Gastrocnemius medialis (tissue), 4 donors: ENCODE results near the gene ACVR1C. TPM values are rescaled to one million over a fixed set of nuclear protein-coding genes. Genes with fewer than 3 reads are reported as not detected.

Source experiments
- ATAC-seq, 2 donors: fragments of 150-250 bp; one replicate each; pipeline ENCODE4 v1.9.1; 2016
- DNase-seq, 2 donors: peaks; one replicate each; pipeline ENCODE4 v3.0.0-alpha.2; 2019
- H3K27ac ChIP-seq, 4 donors: fragments of 200-600 bp; sonication (generic); 1 replicate in 1 of 4; 2 replicates in 3 of 4; pipeline ENCODE4 v1.5.1; 2016 to 2018; ENCODE audit warnings: mild to moderate bottlenecking in 2 of 4, moderate library complexity in 1 of 4
- H3K27me3 ChIP-seq, 3 donors: fragments of 200-600 bp; sonication (generic) in 2 of 3; 1 replicate in 1 of 3; 2 replicates in 2 of 3; pipeline versions ENCODE4 v1.5.1 to v1.6.0; 2016 to 2019; ENCODE audit warnings: mild to moderate bottlenecking in 1 of 3, moderate library complexity in 1 of 3
- H3K36me3 ChIP-seq, 2 donors: fragments of 200-600 bp; sonication (generic) in 1 of 2; one replicate each; pipeline ENCODE4 v1.5.1; 2017 to 2018
- H3K4me1 ChIP-seq, 2 donors: fragments of 200-600 bp; sonication (generic) in 1 of 2; one replicate each; pipeline ENCODE4 v1.5.1; 2016 to 2017; ENCODE audit warnings: mild to moderate bottlenecking in 2 of 2
- H3K4me3 ChIP-seq, 4 donors: fragments of 200-600 bp; sonication (generic) in 3 of 4; 1 replicate in 1 of 4; 2 replicates in 3 of 4; pipeline ENCODE4 v1.5.1; 2016 to 2019; ENCODE audit warnings: mild to moderate bottlenecking in 2 of 4
- H3K9me3 ChIP-seq, 3 donors: fragments of 200-600 bp; sonication (generic) in 2 of 3; 1 replicate in 1 of 3; 2 replicates in 2 of 3; pipeline ENCODE4 v1.5.1; 2016 to 2019
- CTCF ChIP-seq, 5 experiments: fragments of 450-650 bp in 3 of 5; fragments of 200-600 bp in 2 of 5; sonication (generic) in 2 of 5; IDR thresholded peaks in 4 of 5; conservative IDR thresholded peaks in 1 of 5; 1 replicate in 4 of 5; 2 replicates in 1 of 5; pipeline ENCODE4 v1.5.1; 2016 to 2019; ENCODE audit warnings: antibody characterized with exemption in 5 of 5, mild to moderate bottlenecking in 3 of 5, moderate library complexity in 3 of 5
- POLR2A ChIP-seq, 2 donors: fragments of 450-650 bp; IDR thresholded peaks; one replicate each; pipeline ENCODE4 v1.6.1; 2017; ENCODE audit warnings: antibody characterized with exemption in 2 of 2, mild to moderate bottlenecking in 2 of 2, moderate library complexity in 2 of 2
- in situ Hi-C, 4 donors: fragments of 200-750 bp; cut with MboI; loops; one replicate each; pipeline versions ENCODE4 v1.15.0 to v1.8.0; 2017; ENCODE audit warnings: low sequenced_read_pairs in 4 of 4
- intact Hi-C: fragments of 100-400 bp; cut with DNase I; formaldehyde crosslinking; loops from one replicate; pipeline ENCODE4 v1.15.1; 2023; ENCODE audit warnings: low total_unique reads
- total RNA-seq, 4 donors: library from RNA; depleted of rRNA; stranded (reverse); fragments of >200 nt; gene quantifications; one replicate each; pipeline versions ENCODE4 v1.1.0 to v1.2.3, GENCODE V29; 2016

ACVR1C gene
- total RNA-seq, 4 donors from 2014 or later, result 0.46 to 2.1 (median 0.90) TPM

GRCh38 chr2:157501026-157501425, 127.6 kb downstream of the ACVR1C start:
- TF ChIP-seq POLR2A (IDR thresholded peaks at IDR 0.05) (no peak), CTCF (IDR thresholded peaks at IDR 0.05 in 4 of 5, conservative IDR thresholded peaks at IDR 0.05 in 1 of 5) (no peak)
- ATAC-seq, result no peak
- Histone ChIP-seq H3K27ac (no peak overlapping the region), H3K36me3 (no peaks in the 10 kb centered on the region), H3K27me3 (no peaks in the 10 kb centered on the region), H3K4me1 (no peaks in the 10 kb centered on the region), H3K4me3 (no peak overlapping the region), H3K9me3 (peaks cover 0 to 6% (median 0%) of the 10 kb centered on the region in 3 donors)
- DNase-seq, result no peak
- in situ Hi-C loops (loop anchor here in 2 of 4 donors (10.0 kb wide), 2 partner anchors 504 to 514 kb away; no protein-coding TSS in a partner anchor), intact Hi-C loops (no loop called here)

GRCh38 chr2:157500334-157500733, 128.3 kb downstream of the ACVR1C start:
- in situ Hi-C loops (loop anchor here in 2 of 4 donors (10.0 kb wide), 2 partner anchors 504 to 514 kb away; no protein-coding TSS in a partner anchor), intact Hi-C loops (no loop called here)
- TF ChIP-seq CTCF (IDR thresholded peaks at IDR 0.05 in 4 of 5, conservative IDR thresholded peaks at IDR 0.05 in 1 of 5), result no peak
- no peak for TF ChIP-seq POLR2A (IDR thresholded peaks at IDR 0.05)
- ATAC-seq (no peak), DNase-seq (no peak)
- Histone ChIP-seq H3K4me3 (no peak overlapping the region), H3K4me1 (no peaks in the 10 kb centered on the region), H3K9me3 (no peaks in the 10 kb centered on the region), H3K36me3 (no peaks in the 10 kb centered on the region), H3K27me3 (no peaks in the 10 kb centered on the region), H3K27ac (no peak overlapping the region)

GRCh38 chr2:157498483-157498882, 130.2 kb downstream of the ACVR1C start:
- Histone ChIP-seq H3K4me1 (no peaks in the 10 kb centered on the region), H3K27me3 (no peaks in the 10 kb centered on the region), H3K4me3 (no peak overlapping the region), H3K27ac (no peak overlapping the region), H3K36me3 (no peaks in the 10 kb centered on the region), H3K9me3 (no peaks in the 10 kb centered on the region)
- in situ Hi-C loops, result loop anchor here in 2 of 4 donors (10.0 to 25.0 kb wide), 3 partner anchors 264 to 506 kb away; no protein-coding TSS in a partner anchor
- no peak for ATAC-seq
- TF ChIP-seq POLR2A (IDR thresholded peaks at IDR 0.05) (no peak), CTCF (IDR thresholded peaks at IDR 0.05 in 4 of 5, conservative IDR thresholded peaks at IDR 0.05 in 1 of 5) (no peak)
- intact Hi-C loops, result loop anchor here (10.0 kb wide), 1 partner anchor 246 kb away; no protein-coding TSS in a partner anchor
- DNase-seq, result no peak

- no peaks in the 10 kb centered on the region for H3K27me3 ChIP-seq
- no peaks in the 10 kb centered on the region for H3K9me3 ChIP-seq
- H3K27ac ChIP-seq, result no peak overlapping the region
- TF ChIP-seq POLR2A (IDR thresholded peaks at IDR 0.05) (no peak), CTCF (IDR thresholded peaks at IDR 0.05 in 4 of 5, conservative IDR thresholded peaks at IDR 0.05 in 1 of 5) (peak; percentile 17 to 58 (median 44))
- intact Hi-C loops, result loop anchor here (1.0 to 10.0 kb wide), 2 partner anchors 247 to 513 kb away; no protein-coding TSS in a partner anchor
- ATAC-seq (peak in 1 of 2 donors; percentile 73), DNase-seq (no peak)
- in situ Hi-C loops, result loop anchor here in 2 of 4 donors (10.0 to 25.0 kb wide), 3 partner anchors 265 to 507 kb away; no protein-coding TSS in a partner anchor
- H3K36me3 ChIP-seq, result no peaks in the 10 kb centered on the region
- H3K4me3 ChIP-seq, result no peak overlapping the region
- no peaks in the 10 kb centered on the region for H3K4me1 ChIP-seq
Observed at GRCh38 chr2:157497638-157498314, 130.9 kb downstream of the ACVR1C start.
